Activated T-cell treated with anti-CD3 and anti-CD28 coated beads, Interleukin-2, amount 50 U/mL, for 24 hours (primary cell): ENCODE results near the gene DPH1.
"Not testable (repeated sequence)": the region's sequence is repeated elsewhere in the genome, so short reads cannot be mapped to it uniquely, and the experiment has no call there.

Experiments used
- DNase-seq: peaks from one replicate; pipeline ENCODE4 v3.0.0-alpha.2; 2020
- H3K27ac Mint-ChIP-seq: 2 replicates; pipeline ENCODE4 v1.8.0; 2020; ENCODE audit warnings: mild to moderate bottlenecking, mixed read lengths
- H3K27me3 Mint-ChIP-seq: 2 replicates; pipeline ENCODE4 v1.8.0; 2020; ENCODE audit warnings: mixed read lengths
- H3K36me3 Mint-ChIP-seq: 2 replicates; pipeline ENCODE4 v1.8.0; 2020; ENCODE audit warnings: low read depth, mixed read lengths
- H3K4me1 Mint-ChIP-seq: 2 replicates; pipeline ENCODE4 v1.8.0; 2020; ENCODE audit warnings: low read depth, mixed read lengths
- H3K4me3 Mint-ChIP-seq: 2 replicates; pipeline ENCODE4 v1.8.0; 2020; ENCODE audit warnings: mild to moderate bottlenecking, moderate library complexity, mixed read lengths
- H3K9me3 Mint-ChIP-seq: 2 replicates; pipeline ENCODE4 v1.8.0; 2020; ENCODE audit warnings: mixed read lengths

DPH1 gene

GRCh38 chr17:2029911-2030778, at the start of gene DPH1:
Gene DPH1, plus strand, starts transcription at chr17:2030153. Its CDS starts 17 bp downstream, at chr17:2030170.
- peak; percentile 90 for DNase-seq
- peak within 1 kb of the TSS; percentile 97 for H3K4me3 Mint-ChIP-seq
- H3K27me3 Mint-ChIP-seq, result peaks cover 31% of the 10 kb centered on the region
- no peaks in the 10 kb centered on the region for H3K9me3 Mint-ChIP-seq
- H3K4me1 Mint-ChIP-seq, result peaks cover 33% of the 10 kb centered on the region
- H3K36me3 Mint-ChIP-seq, result peaks cover 17% of the 10 kb centered on the region
- peak within 1 kb of the TSS; percentile 93 for H3K27ac Mint-ChIP-seq

- no peaks in the 10 kb centered on the region for H3K9me3 Mint-ChIP-seq
- H3K27me3 Mint-ChIP-seq, result peaks cover 25% of the 10 kb centered on the region
- no peak overlapping the region for H3K4me3 Mint-ChIP-seq
- H3K4me1 Mint-ChIP-seq, result peaks cover 13% of the 10 kb centered on the region
- H3K27ac Mint-ChIP-seq, result no peak overlapping the region
- DNase-seq, result no peak
- H3K36me3 Mint-ChIP-seq, result no peaks in the 10 kb centered on the region
Observed at GRCh38 chr17:1980665-1981250, 49.2 kb upstream of the DPH1 start.

- not testable (repeated sequence) for H3K27ac Mint-ChIP-seq, DNase-seq, H3K4me1 Mint-ChIP-seq, H3K36me3 Mint-ChIP-seq, H3K4me3 Mint-ChIP-seq, H3K9me3 Mint-ChIP-seq
- H3K27me3 Mint-ChIP-seq, result peaks cover 10% of the 10 kb centered on the region
Observed at GRCh38 chr17:1982793-1983366, 47.1 kb upstream of the DPH1 start.

GRCh38 chr17:1985093-1985492, 44.9 kb upstream of the DPH1 start:
- Mint-ChIP-seq H3K9me3 (no peaks in the 10 kb centered on the region), H3K4me3 (no peak overlapping the region), H3K27ac (no peak overlapping the region), H3K27me3 (no peaks in the 10 kb centered on the region), H3K4me1 (no peaks in the 10 kb centered on the region), H3K36me3 (no peaks in the 10 kb centered on the region)
- no peak for DNase-seq

GRCh38 chr17:1985686-1986085, 44.3 kb upstream of the DPH1 start:
- H3K27ac Mint-ChIP-seq, result no peak overlapping the region
- H3K4me1 Mint-ChIP-seq, result no peaks in the 10 kb centered on the region
- H3K4me3 Mint-ChIP-seq, result no peak overlapping the region
- DNase-seq, result no peak
- no peaks in the 10 kb centered on the region for H3K27me3 Mint-ChIP-seq
- no peaks in the 10 kb centered on the region for H3K36me3 Mint-ChIP-seq
- no peaks in the 10 kb centered on the region for H3K9me3 Mint-ChIP-seq

GRCh38 chr17:1986783-1987451, 43.0 kb upstream of the DPH1 start:
- Mint-ChIP-seq H3K9me3 (no peaks in the 10 kb centered on the region), H3K36me3 (no peaks in the 10 kb centered on the region)

GRCh38 chr17:1989135-1989534, 40.8 kb upstream of the DPH1 start:
- H3K27me3 Mint-ChIP-seq, result no peaks in the 10 kb centered on the region
- H3K4me3 Mint-ChIP-seq, result no peak overlapping the region
- no peak for DNase-seq
- H3K27ac Mint-ChIP-seq, result no peak overlapping the region
- H3K4me1 Mint-ChIP-seq, result no peaks in the 10 kb centered on the region
- H3K36me3 Mint-ChIP-seq, result no peaks in the 10 kb centered on the region
- H3K9me3 Mint-ChIP-seq, result no peaks in the 10 kb centered on the region

More at GRCh38 chr17:1986783-1987451, 43.0 kb upstream of the DPH1 start:
- Mint-ChIP-seq H3K27me3 (no peaks in the 10 kb centered on the region), H3K4me3 (no peak overlapping the region), H3K4me1 (no peaks in the 10 kb centered on the region), H3K27ac (no peak overlapping the region)
- DNase-seq, result no peak

GRCh38 chr17:1992541-1992940, 37.4 kb upstream of the DPH1 start:
- no peaks in the 10 kb centered on the region for H3K4me1 Mint-ChIP-seq
- H3K36me3 Mint-ChIP-seq, result no peaks in the 10 kb centered on the region
- H3K4me3 Mint-ChIP-seq, result no peak overlapping the region
- DNase-seq, result no peak
- peaks cover 15% of the 10 kb centered on the region for H3K27me3 Mint-ChIP-seq
- H3K9me3 Mint-ChIP-seq, result no peaks in the 10 kb centered on the region
- H3K27ac Mint-ChIP-seq, result no peak overlapping the region

- Mint-ChIP-seq H3K9me3 (no peaks in the 10 kb centered on the region), H3K4me3 (no peak overlapping the region), H3K36me3 (no peaks in the 10 kb centered on the region), H3K27ac (no peak overlapping the region), H3K4me1 (no peaks in the 10 kb centered on the region), H3K27me3 (peaks cover 27% of the 10 kb centered on the region)
- no peak for DNase-seq
Observed at GRCh38 chr17:1994707-1995106, 35.2 kb upstream of the DPH1 start.

GRCh38 chr17:1995321-1995892, 34.5 kb upstream of the DPH1 start:
- Mint-ChIP-seq H3K9me3 (no peaks in the 10 kb centered on the region), H3K27ac (no peak overlapping the region), H3K27me3 (peaks cover 33% of the 10 kb centered on the region), H3K36me3 (no peaks in the 10 kb centered on the region), H3K4me3 (no peak overlapping the region), H3K4me1 (no peaks in the 10 kb centered on the region)
- DNase-seq, result no peak

- no peak overlapping the region for H3K27ac Mint-ChIP-seq
- peaks cover 36% of the 10 kb centered on the region for H3K27me3 Mint-ChIP-seq
- H3K4me1 Mint-ChIP-seq, result no peaks in the 10 kb centered on the region
- no peak for DNase-seq
- no peaks in the 10 kb centered on the region for H3K9me3 Mint-ChIP-seq
- H3K36me3 Mint-ChIP-seq, result no peaks in the 10 kb centered on the region
- no peak overlapping the region for H3K4me3 Mint-ChIP-seq
Observed at GRCh38 chr17:1995907-1996799, 33.8 kb upstream of the DPH1 start.

GRCh38 chr17:1996800-1997288, 33.1 kb upstream of the DPH1 start:
- Mint-ChIP-seq H3K4me3 (no peak overlapping the region), H3K36me3 (no peaks in the 10 kb centered on the region), H3K4me1 (no peaks in the 10 kb centered on the region), H3K27ac (no peak overlapping the region), H3K27me3 (peaks cover 36% of the 10 kb centered on the region), H3K9me3 (no peaks in the 10 kb centered on the region)
- no peak for DNase-seq

- Mint-ChIP-seq H3K4me1 (no peaks in the 10 kb centered on the region), H3K27me3 (peaks cover 36% of the 10 kb centered on the region), H3K36me3 (no peaks in the 10 kb centered on the region), H3K4me3 (no peak overlapping the region), H3K27ac (no peak overlapping the region), H3K9me3 (no peaks in the 10 kb centered on the region)
- DNase-seq, result no peak
Observed at GRCh38 chr17:1997289-1997926, 32.5 kb upstream of the DPH1 start.
